Measurements from ENCODE around the gene WDSUB1. TPM values are rescaled to one million over a fixed set of nuclear protein-coding genes. Genes with fewer than 3 reads are reported as not detected.
A peak's percentile ranks its signal among the peaks of the same experiment; 100 is the strongest.

Gene WDSUB1
- total and polyA plus RNA-seq, 9 of the 15 experiments (the other 6 are each of a cell fraction or from before 2014, with no cell fraction given): 5.2 to 13.7 (median 9.4) TPM

DNA sequence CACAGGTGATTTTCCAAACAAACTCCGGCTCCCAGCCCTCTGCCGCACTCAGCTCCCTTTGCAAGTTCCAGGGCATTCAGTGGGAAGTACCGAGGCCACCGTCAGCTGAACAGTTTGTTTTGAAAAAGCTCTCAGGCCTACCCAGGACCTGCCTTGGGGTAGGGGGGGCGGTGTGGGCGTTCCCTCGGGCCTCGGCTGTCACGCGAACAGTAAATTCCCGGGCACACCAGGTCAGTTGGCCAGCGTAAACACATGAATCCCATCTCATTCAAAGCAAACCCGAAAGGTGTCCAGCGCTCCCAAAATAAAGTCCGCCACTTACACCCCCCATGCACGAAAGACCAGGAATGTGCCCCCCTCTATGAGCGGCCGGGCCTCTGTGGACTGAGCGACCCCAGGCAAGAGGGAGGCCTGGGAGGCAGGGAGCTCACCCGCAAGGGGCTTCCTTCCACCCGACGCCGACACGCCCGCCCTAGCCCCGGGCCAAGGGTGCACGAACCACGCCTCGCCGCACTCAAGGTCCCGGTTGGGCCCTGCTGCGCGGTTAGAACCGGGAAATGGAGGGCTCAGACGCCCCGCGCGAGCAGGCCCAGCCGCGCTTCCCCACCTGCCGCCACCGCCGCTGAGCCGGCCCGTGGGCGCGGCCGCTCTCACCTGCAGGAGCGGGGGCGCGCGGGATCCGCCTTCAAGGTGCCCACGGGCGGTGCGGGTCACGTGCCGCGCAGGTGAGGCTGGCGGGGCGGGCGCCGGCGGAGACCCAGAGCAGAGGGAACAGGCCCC lies at the start of gene WDSUB1 (continued):
- TF ChIP-seq, protein P1, sequence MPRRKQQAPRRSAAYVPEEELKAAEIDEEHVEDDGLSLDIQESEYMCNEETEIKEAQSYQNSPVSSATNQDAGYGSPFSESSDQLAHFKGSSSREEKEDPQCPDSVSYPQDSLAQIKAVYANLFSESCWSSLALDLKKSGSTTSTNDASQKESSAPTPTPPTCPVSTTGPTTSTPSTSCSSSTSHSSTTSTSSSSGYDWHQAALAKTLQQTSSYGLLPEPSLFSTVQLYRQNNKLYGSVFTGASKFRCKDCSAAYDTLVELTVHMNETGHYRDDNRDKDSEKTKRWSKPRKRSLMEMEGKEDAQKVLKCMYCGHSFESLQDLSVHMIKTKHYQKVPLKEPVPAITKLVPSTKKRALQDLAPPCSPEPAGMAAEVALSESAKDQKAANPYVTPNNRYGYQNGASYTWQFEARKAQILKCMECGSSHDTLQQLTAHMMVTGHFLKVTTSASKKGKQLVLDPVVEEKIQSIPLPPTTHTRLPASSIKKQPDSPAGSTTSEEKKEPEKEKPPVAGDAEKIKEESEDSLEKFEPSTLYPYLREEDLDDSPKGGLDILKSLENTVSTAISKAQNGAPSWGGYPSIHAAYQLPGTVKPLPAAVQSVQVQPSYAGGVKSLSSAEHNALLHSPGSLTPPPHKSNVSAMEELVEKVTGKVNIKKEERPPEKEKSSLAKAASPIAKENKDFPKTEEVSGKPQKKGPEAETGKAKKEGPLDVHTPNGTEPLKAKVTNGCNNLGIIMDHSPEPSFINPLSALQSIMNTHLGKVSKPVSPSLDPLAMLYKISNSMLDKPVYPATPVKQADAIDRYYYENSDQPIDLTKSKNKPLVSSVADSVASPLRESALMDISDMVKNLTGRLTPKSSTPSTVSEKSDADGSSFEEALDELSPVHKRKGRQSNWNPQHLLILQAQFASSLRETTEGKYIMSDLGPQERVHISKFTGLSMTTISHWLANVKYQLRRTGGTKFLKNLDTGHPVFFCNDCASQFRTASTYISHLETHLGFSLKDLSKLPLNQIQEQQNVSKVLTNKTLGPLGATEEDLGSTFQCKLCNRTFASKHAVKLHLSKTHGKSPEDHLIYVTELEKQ (CRISPR knock-in tag; IDR thresholded peaks at IDR 0.05): no peak
- TF ChIP-seq ZBTB7A (IDR thresholded peaks at IDR 0.05; ENCODE audit: borderline replicate concordance, control insufficient read depth, low read depth, low read length) (0 out of 2 replicates have a peak, but pooled peaks have one; percentile 3), EP400 (IDR thresholded peaks at IDR 0.05) (no peak), YY1 (IDR thresholded peaks at IDR 0.05; ENCODE audit: borderline replicate concordance in 1 of 3, control insufficient read depth in 1 of 3, extremely low read depth in 1 of 3, insufficient read depth in 3 of 3, insufficient read length in 1 of 3, insufficient replicate concordance in 2 of 3, low read depth in 1 of 3, low read length in 2 of 3) (no peak), THRAP3 (IDR thresholded peaks at IDR 0.05; ENCODE audit: borderline replicate concordance) (no peak), ESRRB (CRISPR knock-in tag; IDR thresholded peaks at IDR 0.05; ENCODE audit: borderline replicate concordance) (no peak), ZNF584 (CRISPR knock-in tag; IDR thresholded peaks at IDR 0.05; ENCODE audit: low read depth) (no peak), LARP7 (IDR thresholded peaks at IDR 0.05) (no peak), MIER1 (IDR thresholded peaks at IDR 0.05; ENCODE audit: low read depth) (no peak), XRCC5 (IDR thresholded peaks at IDR 0.05; ENCODE audit: low read depth, low read length) (no peak; the same call in 1 of the 2 replicates), SMARCA5 (IDR thresholded peaks at IDR 0.05) (no peak), PCBP2 (IDR thresholded peaks at IDR 0.05; ENCODE audit: low read depth, low read length, poor library complexity, severe bottlenecking) (no peak), FOXP1 (CRISPR knock-in tag; IDR thresholded peaks at IDR 0.05) (peak; percentile 84)
- TF ChIP-seq, protein P2, sequence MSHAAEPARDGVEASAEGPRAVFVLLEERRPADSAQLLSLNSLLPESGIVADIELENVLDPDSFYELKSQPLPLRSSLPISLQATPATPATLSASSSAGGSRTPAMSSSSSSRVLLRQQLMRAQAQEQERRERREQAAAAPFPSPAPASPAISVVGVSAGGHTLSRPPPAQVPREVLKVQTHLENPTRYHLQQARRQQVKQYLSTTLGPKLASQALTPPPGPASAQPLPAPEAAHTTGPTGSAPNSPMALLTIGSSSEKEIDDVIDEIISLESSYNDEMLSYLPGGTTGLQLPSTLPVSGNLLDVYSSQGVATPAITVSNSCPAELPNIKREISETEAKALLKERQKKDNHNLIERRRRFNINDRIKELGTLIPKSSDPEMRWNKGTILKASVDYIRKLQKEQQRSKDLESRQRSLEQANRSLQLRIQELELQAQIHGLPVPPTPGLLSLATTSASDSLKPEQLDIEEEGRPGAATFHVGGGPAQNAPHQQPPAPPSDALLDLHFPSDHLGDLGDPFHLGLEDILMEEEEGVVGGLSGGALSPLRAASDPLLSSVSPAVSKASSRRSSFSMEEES (CRISPR knock-in tag; IDR thresholded peaks at IDR 0.05): peak; percentile 90
- TF ChIP-seq, protein P3, sequence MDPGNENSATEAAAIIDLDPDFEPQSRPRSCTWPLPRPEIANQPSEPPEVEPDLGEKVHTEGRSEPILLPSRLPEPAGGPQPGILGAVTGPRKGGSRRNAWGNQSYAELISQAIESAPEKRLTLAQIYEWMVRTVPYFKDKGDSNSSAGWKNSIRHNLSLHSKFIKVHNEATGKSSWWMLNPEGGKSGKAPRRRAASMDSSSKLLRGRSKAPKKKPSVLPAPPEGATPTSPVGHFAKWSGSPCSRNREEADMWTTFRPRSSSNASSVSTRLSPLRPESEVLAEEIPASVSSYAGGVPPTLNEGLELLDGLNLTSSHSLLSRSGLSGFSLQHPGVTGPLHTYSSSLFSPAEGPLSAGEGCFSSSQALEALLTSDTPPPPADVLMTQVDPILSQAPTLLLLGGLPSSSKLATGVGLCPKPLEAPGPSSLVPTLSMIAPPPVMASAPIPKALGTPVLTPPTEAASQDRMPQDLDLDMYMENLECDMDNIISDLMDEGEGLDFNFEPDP (CRISPR knock-in tag; IDR thresholded peaks at IDR 0.05): no peak
- TF ChIP-seq, protein P4, sequence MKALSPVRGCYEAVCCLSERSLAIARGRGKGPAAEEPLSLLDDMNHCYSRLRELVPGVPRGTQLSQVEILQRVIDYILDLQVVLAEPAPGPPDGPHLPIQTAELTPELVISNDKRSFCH (CRISPR knock-in tag; IDR thresholded peaks at IDR 0.05): no peak
- TF ChIP-seq, protein P4 (tag; IDR thresholded peaks at IDR 0.05): peak; percentile 68

Measured in K562 (cell line).